Ascending aorta (tissue), 2 donors: ENCODE measurements around the gene CLMP. TPM values are rescaled to one million over a fixed set of nuclear protein-coding genes. Genes with fewer than 3 reads are reported as not detected.

ENCODE experiments used
- DNase-seq, 2 donors: peaks; one replicate each; pipeline ENCODE4 v3.0.0-alpha.2; 2019; ENCODE audit warnings: low spot score in 2 of 2
- H3K27ac ChIP-seq, 2 donors: fragments of 200-600 bp; sonication (generic); one replicate each; pipeline ENCODE4 v1.5.1; 2016 to 2017; ENCODE audit warnings: mild to moderate bottlenecking in 1 of 2
- H3K27me3 ChIP-seq: fragments of 200-600 bp; sonication (generic); one replicate; pipeline ENCODE4 v1.5.1; 2017
- H3K36me3 ChIP-seq, 2 donors: fragments of 200-600 bp; sonication (generic); one replicate each; pipeline ENCODE4 v1.5.1; 2016
- H3K4me1 ChIP-seq, 2 donors: fragments of 200-600 bp; sonication (generic); one replicate each; pipeline ENCODE4 v1.5.1; 2016 to 2017; ENCODE audit warnings: mild to moderate bottlenecking in 1 of 2
- H3K4me3 ChIP-seq, 2 donors: fragments of 200-600 bp; sonication (generic); one replicate each; pipeline ENCODE4 v1.5.1; 2016 to 2017; ENCODE audit warnings: mild to moderate bottlenecking in 1 of 2
- H3K9me3 ChIP-seq, 2 donors: fragments of 200-600 bp; sonication (generic); one replicate each; pipeline ENCODE4 v1.5.1; 2016
- CTCF ChIP-seq, 3 experiments: fragments of 200-600 bp in 2 of 3; fragments of 450-650 bp in 1 of 3; sonication (generic) in 2 of 3; IDR thresholded peaks; one replicate each; pipeline ENCODE4 v1.5.1; 2016 to 2019; ENCODE audit warnings: antibody characterized with exemption in 3 of 3, mild to moderate bottlenecking in 1 of 3, moderate library complexity in 1 of 3
- intact Hi-C: fragments of 100-400 bp; cut with DNase I; formaldehyde crosslinking; loops from one replicate; pipeline ENCODE4 v1.15.1; 2023
- total RNA-seq: library from RNA; depleted of rRNA; stranded (reverse); fragments of >200 nt; gene quantifications from one replicate; pipeline ENCODE4 v1.1.0, GENCODE V29; 2016

The CLMP gene
- total RNA-seq, 1 donor from 2014 or later: 70.6 TPM

GRCh38 chr11:123187665-123188507, 7.2 kb downstream of the CLMP start:
- H3K4me3 ChIP-seq: peak overlapping the region; percentile 28
- no peak for TF ChIP-seq CTCF (IDR thresholded peaks at IDR 0.05)
- H3K4me1 ChIP-seq: peaks cover 0 to 39% of the 10 kb centered on the region in 2 donors
- intact Hi-C loops: no loop called here
- no peaks in the 10 kb centered on the region for H3K27me3 ChIP-seq
- no peaks in the 10 kb centered on the region for H3K9me3 ChIP-seq
- DNase-seq: no peak
- peak overlapping the region; percentile 73 to 92 for H3K27ac ChIP-seq
- no peaks in the 10 kb centered on the region for H3K36me3 ChIP-seq

GRCh38 chr11:123187248-123187647, 7.8 kb downstream of the CLMP start:
- peak overlapping the region; percentile 73 to 92 for H3K27ac ChIP-seq
- H3K36me3 ChIP-seq: no peaks in the 10 kb centered on the region
- no peak for TF ChIP-seq CTCF (IDR thresholded peaks at IDR 0.05)
- H3K27me3 ChIP-seq: no peaks in the 10 kb centered on the region
- intact Hi-C loops: no loop called here
- peak overlapping the region in 1 of 2 donors; percentile 28 for H3K4me3 ChIP-seq
- H3K4me1 ChIP-seq: peaks cover under 1 to 44% of the 10 kb centered on the region in 2 donors
- DNase-seq: no peak
- no peaks in the 10 kb centered on the region for H3K9me3 ChIP-seq

GRCh38 chr11:123186286-123186685, 8.8 kb downstream of the CLMP start:
- Histone ChIP-seq H3K36me3 (no peaks in the 10 kb centered on the region), H3K4me3 (no peak overlapping the region), H3K9me3 (no peaks in the 10 kb centered on the region), H3K27me3 (no peaks in the 10 kb centered on the region), H3K4me1 (peaks cover 4 to 53% of the 10 kb centered on the region in 2 donors), H3K27ac (peak overlapping the region in 1 of 2 donors; percentile 73)
- intact Hi-C loops: no loop called here
- DNase-seq: no peak
- no peak for TF ChIP-seq CTCF (IDR thresholded peaks at IDR 0.05)

- Histone ChIP-seq H3K9me3 (no peaks in the 10 kb centered on the region), H3K27ac (no peak overlapping the region), H3K4me3 (no peak overlapping the region), H3K4me1 (peaks cover 8 to 61% of the 10 kb centered on the region in 2 donors), H3K27me3 (no peaks in the 10 kb centered on the region), H3K36me3 (no peaks in the 10 kb centered on the region)
- no peak for DNase-seq
- no peak for TF ChIP-seq CTCF (IDR thresholded peaks at IDR 0.05)
- intact Hi-C loops: no loop called here
These were observed 9.7 kb downstream of the CLMP start for GRCh38 chr11:123185326-123185725.

- Histone ChIP-seq H3K4me1 (peaks cover 8 to 66% of the 10 kb centered on the region in 2 donors), H3K9me3 (no peaks in the 10 kb centered on the region), H3K4me3 (no peak overlapping the region), H3K27me3 (no peaks in the 10 kb centered on the region), H3K36me3 (no peaks in the 10 kb centered on the region), H3K27ac (no peak overlapping the region)
- no peak for DNase-seq
- intact Hi-C loops: no loop called here
- no peak for TF ChIP-seq CTCF (IDR thresholded peaks at IDR 0.05)
These were observed 10.5 kb downstream of the CLMP start for GRCh38 chr11:123184531-123184930.
